ENCODE data around the gene NKAIN1.
"Not testable (repeated sequence)": the region's sequence is repeated elsewhere in the genome, so short reads cannot be mapped to it uniquely, and the experiment has no call there.

- not testable (repeated sequence) for TF ChIP-seq CTCF (IDR thresholded peaks at IDR 0.05); NR3C1 (CRISPR knock-in tag; conservative IDR thresholded peaks at IDR 0.05; ENCODE audit: low read depth); FOXK1 (CRISPR knock-in tag; IDR thresholded peaks at IDR 0.05); ETV6 (CRISPR knock-in tag; IDR thresholded peaks at IDR 0.05); JUN (CRISPR knock-in tag; IDR thresholded peaks at IDR 0.05); ZNF138 (CRISPR knock-in tag; conservative IDR thresholded peaks at IDR 0.05); TEAD1 (CRISPR knock-in tag; IDR thresholded peaks at IDR 0.05)
Observed at GRCh38 chr1:31176291-31176690, 63.4 kb downstream of the NKAIN1 start.
